Stomach (tissue), 4 donors: ENCODE measurements around the gene OR5K2.

Experiments used
- CTCF ChIP-seq, 7 experiments: fragments of 450-650 bp in 4 of 7; fragments of 200-600 bp in 3 of 7; sonication (generic) in 3 of 7; IDR thresholded peaks; one replicate each; pipeline ENCODE4 v1.5.1; 2016 to 2019; ENCODE audit warnings: antibody characterized with exemption in 7 of 7, control low read depth in 2 of 7, mild to moderate bottlenecking in 1 of 7
- EP300 ChIP-seq: sonication (generic); formaldehyde crosslinking; IDR thresholded peaks from one replicate; pipeline ENCODE4 v1.6.1; 2017; ENCODE audit warnings: antibody characterized with exemption
- POLR2A ChIP-seq, 4 donors: fragments of 450-650 bp; IDR thresholded peaks; one replicate each; pipeline ENCODE4 v1.6.1; 2016; ENCODE audit warnings: antibody characterized with exemption in 4 of 4, control low read depth in 2 of 4, mild to moderate bottlenecking in 1 of 4, moderate library complexity in 1 of 4
- POLR2AphosphoS5 ChIP-seq, 3 donors: sonication (generic); formaldehyde crosslinking; IDR thresholded peaks; one replicate each; pipeline ENCODE4 v1.6.1; 2016; ENCODE audit warnings: antibody characterized with exemption in 3 of 3

GRCh38 chr3:98540346-98540745, 42.9 kb downstream of the OR5K2 start:
- no peak for TF ChIP-seq POLR2A (IDR thresholded peaks at IDR 0.05)
- no peak for TF ChIP-seq CTCF (IDR thresholded peaks at IDR 0.05)
- no peak for TF ChIP-seq EP300
- TF ChIP-seq POLR2AphosphoS5 (IDR thresholded peaks at IDR 0.05): no peak
